A549 treated with CpdA at 1 μM for 4 hours (cell line): ENCODE measurements around the gene NHERF2. TPM values are rescaled to one million over a fixed set of nuclear protein-coding genes. Genes with fewer than 3 reads are reported as not detected.

Source experiments
- total RNA-seq: library from RNA; stranded (reverse); fragments of 200-300 nt; extraction: Qiagen RNA extraction; gene quantifications from 5 replicates; pipeline ENCODE4 v1.2.3, GENCODE V29; 2022; ENCODE audit warnings: low read depth

Gene NHERF2
- 40.0 to 59.6 TPM (median 58.2 TPM) in 5 replicates for total RNA-seq

DNA sequence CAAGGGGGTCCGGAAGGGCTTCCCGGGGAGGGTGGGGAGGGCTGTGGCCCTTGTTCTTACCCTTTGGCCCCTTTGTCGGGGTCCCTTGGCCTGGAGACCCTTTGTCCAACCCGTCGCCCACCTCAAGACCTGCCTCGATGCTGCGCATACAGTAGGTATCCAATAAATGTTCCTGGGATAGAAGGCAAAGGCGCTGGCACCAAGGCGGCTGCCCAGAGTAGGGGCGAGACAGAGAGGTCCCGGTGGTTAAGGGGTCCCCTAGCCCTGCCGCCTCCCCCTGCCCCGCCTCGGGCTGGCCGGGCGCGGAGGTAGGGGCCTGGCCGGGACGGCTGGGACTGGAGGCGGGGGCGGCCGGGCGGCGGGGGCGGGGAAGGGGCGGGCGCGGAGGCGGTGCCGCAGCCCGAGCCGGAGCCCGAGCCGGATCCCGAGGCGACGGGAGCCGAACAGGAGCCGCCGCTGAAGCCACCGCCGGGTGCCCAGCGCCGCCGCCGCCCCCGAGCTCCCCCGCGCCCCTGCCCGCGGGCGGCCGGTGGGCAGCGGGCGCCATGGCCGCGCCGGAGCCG, at the start of gene NHERF2:
Gene NHERF2 (plus strand): TSS at position 442 of the 563 bp plus-strand sequence. CDS start 104 bp downstream, at position 546.

DNA sequence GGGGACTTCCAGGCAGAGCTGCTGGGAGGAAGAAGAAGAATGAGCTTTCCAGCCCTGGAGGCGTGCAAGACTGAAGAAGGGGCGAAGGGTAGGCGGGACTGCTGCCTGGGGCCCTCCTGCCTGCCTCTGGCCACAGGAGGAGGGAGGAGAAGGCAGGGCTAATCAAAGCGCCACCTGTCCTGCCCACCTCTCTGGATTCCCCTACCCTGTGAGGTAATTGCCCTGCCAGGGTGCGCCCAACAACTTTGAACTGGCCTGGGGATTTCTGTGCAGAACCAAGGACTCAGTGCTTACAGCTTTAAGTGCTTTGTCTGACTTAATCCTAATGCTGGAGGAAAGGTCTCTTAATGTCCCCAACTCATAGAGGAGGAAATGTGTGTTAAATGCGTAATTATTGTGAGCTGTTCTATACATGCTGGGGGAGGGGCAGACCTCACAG, 45.3 kb upstream of the NHERF2 start, which contains the start of gene NOXO1:
Gene NOXO1 (minus strand): TSS at position 72 of the 439 bp plus-strand sequence. CDS start 290 bp downstream, outside the sequence.

DNA sequence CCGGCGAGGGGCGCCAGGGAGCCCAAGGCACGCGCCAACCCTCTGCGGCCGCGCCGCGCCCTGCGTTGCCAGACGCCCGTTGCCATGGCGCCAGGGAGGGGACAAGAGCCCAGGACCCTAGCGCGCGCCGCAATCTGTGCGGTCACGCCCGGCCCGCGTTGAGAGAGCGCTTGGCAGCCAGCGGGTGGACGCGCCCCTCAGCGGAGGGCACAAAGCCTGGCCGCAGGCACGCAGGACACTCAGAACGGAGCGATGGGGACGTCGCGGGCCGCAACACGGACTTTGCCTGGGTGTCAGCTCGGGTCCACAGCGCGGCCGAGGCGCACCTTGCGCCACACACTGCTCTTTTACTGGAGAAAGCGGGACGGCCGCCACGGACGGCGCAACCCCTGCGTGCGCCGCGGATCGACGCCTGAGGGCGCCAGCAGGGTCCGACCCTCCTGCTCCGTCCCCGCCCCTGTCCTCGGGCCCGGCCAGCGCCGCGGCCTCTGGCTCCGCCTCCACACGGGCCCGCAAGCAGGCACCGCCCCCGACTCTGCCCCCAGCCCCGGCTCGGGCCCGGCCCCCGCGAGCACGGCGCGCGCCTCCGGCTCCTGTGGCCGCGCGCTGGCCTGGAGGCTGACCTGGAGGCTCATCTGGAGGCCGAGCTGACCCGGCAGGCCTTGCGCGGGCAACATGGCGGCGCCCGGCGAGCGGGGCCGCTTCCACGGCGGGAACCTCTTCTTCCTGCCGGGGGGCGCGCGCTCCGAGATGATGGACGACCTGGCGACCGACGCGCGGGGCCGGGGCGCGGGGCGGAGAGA, 43.0 kb upstream of the NHERF2 start, which contains the start of gene GFER:
Gene GFER (plus strand): TSS at position 650 of the 803 bp plus-strand sequence. CDS start 26 bp downstream, at position 676.

DNA sequence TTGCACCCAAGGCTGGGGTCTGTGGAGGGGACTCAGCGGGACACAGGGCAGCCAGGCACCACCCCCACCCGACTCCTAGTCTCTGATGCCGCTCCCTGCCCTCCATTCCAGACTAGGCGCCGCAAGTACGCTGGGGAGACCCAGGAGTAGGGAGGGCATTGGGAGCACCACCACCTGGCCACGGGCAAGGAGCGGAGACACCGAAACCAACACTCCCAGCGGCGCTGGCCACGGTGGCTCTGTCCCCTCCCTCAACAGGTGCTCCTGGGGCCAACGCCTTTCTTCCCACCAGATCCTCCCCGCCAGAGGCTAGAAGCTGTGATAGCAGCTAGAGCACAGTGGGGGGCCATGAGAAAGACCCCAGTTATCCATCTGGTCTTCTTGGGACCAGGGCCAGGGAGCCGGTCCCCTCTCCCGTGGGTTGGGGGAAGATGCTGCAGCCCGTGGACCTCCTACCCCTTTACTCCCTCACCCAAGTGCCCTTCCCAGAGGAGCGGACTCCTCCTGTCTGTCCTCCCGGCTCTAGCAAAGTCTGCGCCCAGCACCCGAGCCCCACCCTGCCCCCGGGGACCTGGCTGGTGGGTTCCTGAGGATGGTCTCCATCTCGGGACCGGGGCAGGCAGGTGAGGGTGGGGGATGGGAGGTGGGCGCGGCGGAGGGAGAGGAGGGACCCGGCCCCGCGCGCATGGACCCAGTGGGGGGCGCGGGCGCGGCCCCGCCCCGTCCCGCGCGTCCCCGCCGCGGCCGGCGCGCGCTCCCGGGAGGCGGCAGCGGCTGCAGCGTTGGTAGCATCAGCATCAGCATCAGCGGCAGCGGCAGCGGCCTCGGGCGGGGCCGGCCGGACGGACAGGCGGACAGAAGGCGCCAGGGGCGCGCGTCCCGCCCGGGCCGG, 37.2 kb upstream of the NHERF2 start, which contains the start of gene SYNGR3:
Gene SYNGR3 (plus strand): TSS at position 762 of the 892 bp plus-strand sequence. CDS start 133 bp downstream, outside the sequence.

DNA sequence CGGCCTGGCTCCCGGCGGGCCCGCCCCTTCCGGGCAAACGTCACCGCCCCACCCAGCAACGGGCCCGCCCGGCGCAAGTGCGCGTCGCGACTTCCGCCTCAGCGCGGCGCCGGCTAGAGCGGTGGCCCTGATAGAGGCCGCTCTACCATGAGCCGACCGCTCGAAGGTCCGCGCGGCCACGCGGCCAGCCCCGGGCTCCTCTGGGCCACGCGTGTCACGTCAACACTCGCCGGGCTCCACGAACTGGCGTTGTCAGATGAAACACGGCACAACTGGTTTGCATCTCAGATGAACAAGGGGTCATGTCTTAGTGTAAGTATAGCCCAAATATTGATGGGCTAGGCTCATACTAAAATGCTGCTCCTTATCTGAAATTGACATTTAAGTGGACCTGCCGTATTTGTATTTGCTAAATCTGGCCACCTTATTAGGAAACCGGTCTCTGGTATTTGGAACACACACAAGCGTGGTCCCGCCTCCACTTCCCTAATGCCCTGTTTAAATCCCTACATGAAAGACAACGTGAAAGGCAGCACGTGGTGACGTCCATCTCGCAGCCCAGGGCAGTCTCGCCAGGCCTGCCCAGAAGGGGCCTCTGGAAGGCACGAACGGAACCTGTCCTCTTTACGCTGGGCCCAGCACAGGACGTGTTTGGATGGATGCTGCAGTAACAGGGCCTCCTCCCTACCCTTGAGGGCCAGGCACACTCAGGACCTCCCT, 16.8 kb upstream of the NHERF2 start, which contains the start of gene ZNF598:
Gene ZNF598 (minus strand): TSS at position 31 of the 720 bp plus-strand sequence.

DNA sequence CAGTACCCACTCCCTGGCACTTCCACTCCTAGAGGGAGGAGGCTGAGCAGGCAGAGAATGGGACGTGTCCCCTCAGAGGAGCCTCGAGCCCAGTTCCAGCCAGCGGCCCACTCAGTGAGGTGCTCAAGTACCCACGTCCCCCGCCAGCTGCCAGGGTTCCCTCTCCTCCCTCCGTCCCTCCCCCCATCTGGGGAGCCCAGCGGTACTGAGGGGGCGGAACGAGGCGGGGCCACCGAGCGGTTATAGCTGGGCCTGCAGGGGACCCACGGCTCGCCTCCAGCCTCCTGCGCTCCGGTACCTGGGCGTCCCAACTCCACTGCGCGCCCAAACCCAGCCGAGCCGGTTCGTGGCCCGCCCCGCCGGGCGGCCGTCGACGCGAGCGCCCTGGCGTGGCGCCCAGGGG, 7.2 kb upstream of the NHERF2 start, which contains the start of gene NPW:
Gene NPW (plus strand): TSS at position 268 of the 403 bp plus-strand sequence.

DNA sequence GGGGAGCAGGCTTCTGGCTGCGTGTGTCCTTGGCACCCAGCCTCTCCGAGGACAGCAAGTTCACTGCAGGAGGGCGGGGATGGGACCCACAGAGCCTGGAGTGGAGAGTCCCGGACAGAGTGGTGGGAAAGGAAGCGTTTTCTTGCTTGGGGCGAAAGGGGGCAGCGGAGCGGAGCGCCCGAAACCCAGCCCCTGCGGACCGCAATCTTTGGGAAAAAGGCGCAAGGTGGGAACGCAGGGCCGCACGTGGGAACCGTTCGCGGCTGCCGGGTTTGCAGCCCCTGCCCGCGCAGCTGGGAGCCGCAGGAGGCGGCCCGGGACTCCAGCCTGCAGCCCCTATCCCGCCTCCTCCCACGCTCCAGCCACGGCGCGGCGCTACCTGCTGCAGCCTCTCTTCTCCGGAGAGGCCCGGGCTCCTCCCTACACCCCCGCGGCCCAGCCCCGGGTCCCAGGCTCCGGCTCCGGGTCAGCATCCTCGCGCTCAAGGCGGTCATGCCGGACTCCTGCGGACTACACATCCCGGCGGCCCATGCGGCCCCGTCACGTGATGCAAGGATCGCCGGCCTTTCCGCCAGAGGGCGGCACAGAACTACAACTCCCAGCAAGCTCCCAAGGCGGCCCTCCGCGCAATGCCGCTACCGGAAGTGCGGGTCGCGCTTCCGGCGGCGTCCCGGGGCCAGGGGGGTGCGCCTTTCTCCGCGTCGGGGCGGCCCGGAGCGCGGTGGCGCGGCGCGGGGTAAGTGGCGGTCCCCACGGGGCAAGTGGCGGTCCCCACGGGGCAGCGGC, 20.8 kb downstream of the NHERF2 start, which contains the start of the genes NTHL1 and TSC2:
Gene NTHL1 (minus strand): TSS at position 505 of the 786 bp plus-strand sequence. CDS start 11 bp downstream, at position 494.
Gene TSC2 (plus strand): TSS at position 656 of the 786 bp plus-strand sequence. CDS start 631 bp downstream, outside the sequence.

Other genes starting within 250 kb of the NHERF2 start
- 15.8 to 27.6 TPM (median 22.9 TPM) in 5 replicates for gene SPSB3, start 244.3 kb upstream of the NHERF2 start, total RNA-seq
- gene NUBP2, start 243.9 kb upstream of the NHERF2 start, total RNA-seq = 54.3 to 94.0 TPM (median 82.4 TPM) in 5 replicates
- gene IGFALS, start 233.2 kb upstream of the NHERF2 start, total RNA-seq = 0.08 to 0.09 TPM in 2 of 5 replicates, not detected in the others
- 57.1 to 73.9 TPM (median 66.5 TPM) in 5 replicates for gene HAGH, start 200.1 kb upstream of the NHERF2 start, total RNA-seq
- gene FAHD1, start 199.7 kb upstream of the NHERF2 start, total RNA-seq = 41.5 to 50.7 TPM (median 48.3 TPM) in 5 replicates
- 1.5 to 3.1 TPM (median 1.7 TPM) in 5 replicates for gene MEIOB, start 154.7 kb upstream of the NHERF2 start, total RNA-seq
- gene HS3ST6, start 108.5 kb upstream of the NHERF2 start, total RNA-seq = 1.9 to 3.7 TPM (median 3.2 TPM) in 5 replicates
- 24.4 to 35.7 TPM (median 31.6 TPM) in 5 replicates for gene MSRB1, start 83.7 kb upstream of the NHERF2 start, total RNA-seq
- 0.05 TPM in 1 of 5 replicates, not detected in the others for gene RPL3L, start 72.2 kb upstream of the NHERF2 start, total RNA-seq
- gene NDUFB10, start 67.4 kb upstream of the NHERF2 start, total RNA-seq = 247 to 298 TPM (median 257 TPM) in 5 replicates
- gene RPS2, start 62.1 kb upstream of the NHERF2 start, total RNA-seq = 3,412 to 5,470 TPM (median 5,215 TPM) in 5 replicates
- not detected in 5 replicates for gene RNF151, start 60.0 kb upstream of the NHERF2 start, total RNA-seq
- gene TBL3, start 54.8 kb upstream of the NHERF2 start, total RNA-seq = 27.7 to 41.2 TPM (median 34.8 TPM) in 5 replicates
- 0.12 to 0.33 TPM (median 0.25 TPM) in 4 of 5 replicates, not detected in the other for gene NOXO1, start 45.4 kb upstream of the NHERF2 start, total RNA-seq
- 22.5 to 42.5 TPM (median 40.1 TPM) in 5 replicates for gene GFER, start 42.7 kb upstream of the NHERF2 start, total RNA-seq
- 6.3 to 8.3 TPM (median 6.5 TPM) in 5 replicates for gene SYNGR3, start 36.9 kb upstream of the NHERF2 start, total RNA-seq
- gene ZNF598, start 17.1 kb upstream of the NHERF2 start, total RNA-seq = 45.0 to 61.1 TPM (median 54.0 TPM) in 5 replicates
- 0.79 to 1.5 TPM (median 1.2 TPM) in 4 of 5 replicates, not detected in the other for gene NPW, start 7.1 kb upstream of the NHERF2 start, total RNA-seq
- 32.1 to 53.3 TPM (median 41.7 TPM) in 5 replicates for gene NTHL1, start 20.9 kb downstream of the NHERF2 start, total RNA-seq
- gene TSC2, start 21.1 kb downstream of the NHERF2 start, total RNA-seq = 31.5 to 46.9 TPM (median 33.4 TPM) in 5 replicates
- gene PKD1, start 109.0 kb downstream of the NHERF2 start, total RNA-seq = 40.0 to 54.4 TPM (median 50.1 TPM) in 5 replicates
- gene RAB26, start 121.7 kb downstream of the NHERF2 start, total RNA-seq = 1.8 to 4.3 TPM (median 4.1 TPM) in 5 replicates
- 42.3 to 59.0 TPM (median 51.2 TPM) in 5 replicates for gene TRAF7, start 128.9 kb downstream of the NHERF2 start, total RNA-seq
- 0.44 to 3.9 TPM (median 0.57 TPM) in 5 replicates for gene CASKIN1, start 169.7 kb downstream of the NHERF2 start, total RNA-seq
- 40.2 to 59.3 TPM (median 49.5 TPM) in 5 replicates for gene MLST8, start 178.6 kb downstream of the NHERF2 start, total RNA-seq
- 4.4 to 7.2 TPM (median 5.3 TPM) in 5 replicates for gene BRICD5, start 184.0 kb downstream of the NHERF2 start, total RNA-seq
- 15.8 to 34.8 TPM (median 32.5 TPM) in 5 replicates for gene PGP, start 187.9 kb downstream of the NHERF2 start, total RNA-seq
- 18.9 to 27.2 TPM (median 22.9 TPM) in 5 replicates for gene E4F1, start 196.7 kb downstream of the NHERF2 start, total RNA-seq
- 1.0 to 1.7 TPM (median 1.3 TPM) in 5 replicates for gene DNASE1L2, start 209.5 kb downstream of the NHERF2 start, total RNA-seq
- 47.8 to 89.4 TPM (median 82.1 TPM) in 5 replicates for gene ECI1, start 224.7 kb downstream of the NHERF2 start, total RNA-seq
- gene RNPS1, start 241.2 kb downstream of the NHERF2 start, total RNA-seq = 250 to 296 TPM (median 262 TPM) in 5 replicates